ENCODE results near the gene HACD2.

The HACD2 gene

GRCh38 chr3:123543950-123544349 lies 40.9 kb downstream of the HACD2 start:
- Histone ChIP-seq H3K4me1 (ENCODE audit: control insufficient read depth, insufficient read depth, low read length) (no peaks in the 10 kb centered on the region), H3K9me3 (ENCODE audit: control insufficient read depth, insufficient read depth, low read depth, low read length) (no peaks in the 10 kb centered on the region), H3K36me3 (ENCODE audit: control insufficient read depth in 2 of 2, insufficient read depth in 1 of 2, low read length in 2 of 2) (no peaks in the 10 kb centered on the region), H3K4me3 (ENCODE audit: low read depth, low read length) (no peak overlapping the region), H3K27ac (ENCODE audit: extremely low read depth, low read depth, low read length) (no peak overlapping the region)
- ChIA-PET CTCF (interaction anchor here (0.5 to 2.5 kb wide), 6 partner anchors 9 to 1997 kb away, joined by 3 to 9 read pairs (median 4); no protein-coding TSS in a partner anchor), POLR2A (no interaction called here)
- TF ChIP-seq EGR2 (tag by site-specific recombination; IDR thresholded peaks at IDR 0.05; ENCODE audit: low read depth) (peak; percentile 60), HOXC10 (CRISPR knock-in tag; IDR thresholded peaks at IDR 0.05) (no peak), ZFHX2 (tag by site-specific recombination; conservative IDR thresholded peaks at IDR 0.05) (peak; percentile 67), ZNF555 (tag by site-specific recombination; conservative IDR thresholded peaks at IDR 0.05) (no peak)

- no peak overlapping the region for H3K27ac ChIP-seq (ENCODE audit: extremely low read depth, low read depth, low read length)
Observed at GRCh38 chr3:123540285-123540684, 44.6 kb downstream of the HACD2 start.

More at GRCh38 chr3:123540285-123540684, 44.6 kb downstream of the HACD2 start:
- TF ChIP-seq ZNF148 (tag by site-specific recombination; IDR thresholded peaks at IDR 0.05; ENCODE audit: borderline replicate concordance) = no peak
- TF ChIP-seq INSM2 (tag by site-specific recombination; IDR thresholded peaks at IDR 0.05) = no peak
- TF ChIP-seq ZBTB20 (tag by site-specific recombination; IDR thresholded peaks at IDR 0.05) = no peak
- no peak for TF ChIP-seq ZNF274 (IDR thresholded peaks at IDR 0.05; ENCODE audit: low read length)
- TF ChIP-seq ZNF274 (tag by site-specific recombination; IDR thresholded peaks at IDR 0.05; ENCODE audit: borderline replicate concordance) = no peak
- TF ChIP-seq ZNF133 (tag by site-specific recombination; IDR thresholded peaks at IDR 0.05) = no peak
- no peak for TF ChIP-seq ZNF335 (tag by site-specific recombination; conservative IDR thresholded peaks at IDR 0.05)
- TF ChIP-seq TCF7L2 (IDR thresholded peaks at IDR 0.05; ENCODE audit: borderline replicate concordance, low read depth, low read length) = no peak
- TF ChIP-seq ZNF488 (tag by site-specific recombination; IDR thresholded peaks at IDR 0.05) = no peak
- no peak for TF ChIP-seq ZNF555 (tag by site-specific recombination; conservative IDR thresholded peaks at IDR 0.05)
- TF ChIP-seq ZNF366 (tag by site-specific recombination; conservative IDR thresholded peaks at IDR 0.05) = no peak
- TF ChIP-seq GLIS2 (tag by site-specific recombination; IDR thresholded peaks at IDR 0.05) = no peak
- TF ChIP-seq ZEB2 (tag by site-specific recombination; IDR thresholded peaks at IDR 0.05) = no peak
- no peak for TF ChIP-seq KLF17 (tag by site-specific recombination; IDR thresholded peaks at IDR 0.05)
- no peak for TF ChIP-seq ZNF175 (tag by site-specific recombination; IDR thresholded peaks at IDR 0.05)
- TF ChIP-seq ZNF19 (tag by site-specific recombination; IDR thresholded peaks at IDR 0.05; ENCODE audit: low read depth) = no peak
- ChIA-PET CTCF (interaction anchor here (0.7 kb wide), 1 partner anchor 11 kb away, joined by 4 read pairs; no protein-coding TSS in a partner anchor), POLR2A (no interaction called here)
- Histone ChIP-seq H3K9me3 (ENCODE audit: control insufficient read depth, insufficient read depth, low read depth, low read length) (no peaks in the 10 kb centered on the region), H3K4me3 (ENCODE audit: low read depth, low read length) (no peak overlapping the region), H3K4me1 (ENCODE audit: control insufficient read depth, insufficient read depth, low read length) (no peaks in the 10 kb centered on the region), H3K36me3 (ENCODE audit: control insufficient read depth in 2 of 2, insufficient read depth in 1 of 2, low read length in 2 of 2) (no peaks in the 10 kb centered on the region)

Data from HEK293 (cell line).